ENCODE data around the gene ZNF195. TPM values are rescaled to one million over a fixed set of nuclear protein-coding genes. Genes with fewer than 3 reads are reported as not detected.

ZNF195 gene
- total RNA-seq, 1 experiment from 2014 or later, result 39.1 TPM

Small RNA genes within 50 kb of the gene (small RNA-seq; reads per million reads assigned to genes)
- gene AC123788.2, result 0 reads per million in 2 experiments

Other genes with a start within 250 kb of the ZNF195 start
- gene OSBPL5, start 213.8 kb downstream of the ZNF195 start, total RNA-seq (2014; rRNA removed; shearing (Covaris generic)), result 80.6 and 84.9 TPM in 2 replicates
- gene MRGPRG, start 160.3 kb downstream of the ZNF195 start, total RNA-seq (2014; rRNA removed; shearing (Covaris generic)), result not detected in 2 replicates
- not detected in 2 replicates for gene MRGPRE, start 146.7 kb downstream of the ZNF195 start, total RNA-seq (2014; rRNA removed; shearing (Covaris generic))